ENCODE measurements around the gene JMJD8. TPM values are rescaled to one million over a fixed set of nuclear protein-coding genes. Genes with fewer than 3 reads are reported as not detected.

JMJD8 gene
- total and polyA plus RNA-seq, 9 of the 15 experiments (the other 6 are each of a cell fraction or from before 2014, with no cell fraction given): 1.2 to 50.6 (median 29.3) TPM

DNA sequence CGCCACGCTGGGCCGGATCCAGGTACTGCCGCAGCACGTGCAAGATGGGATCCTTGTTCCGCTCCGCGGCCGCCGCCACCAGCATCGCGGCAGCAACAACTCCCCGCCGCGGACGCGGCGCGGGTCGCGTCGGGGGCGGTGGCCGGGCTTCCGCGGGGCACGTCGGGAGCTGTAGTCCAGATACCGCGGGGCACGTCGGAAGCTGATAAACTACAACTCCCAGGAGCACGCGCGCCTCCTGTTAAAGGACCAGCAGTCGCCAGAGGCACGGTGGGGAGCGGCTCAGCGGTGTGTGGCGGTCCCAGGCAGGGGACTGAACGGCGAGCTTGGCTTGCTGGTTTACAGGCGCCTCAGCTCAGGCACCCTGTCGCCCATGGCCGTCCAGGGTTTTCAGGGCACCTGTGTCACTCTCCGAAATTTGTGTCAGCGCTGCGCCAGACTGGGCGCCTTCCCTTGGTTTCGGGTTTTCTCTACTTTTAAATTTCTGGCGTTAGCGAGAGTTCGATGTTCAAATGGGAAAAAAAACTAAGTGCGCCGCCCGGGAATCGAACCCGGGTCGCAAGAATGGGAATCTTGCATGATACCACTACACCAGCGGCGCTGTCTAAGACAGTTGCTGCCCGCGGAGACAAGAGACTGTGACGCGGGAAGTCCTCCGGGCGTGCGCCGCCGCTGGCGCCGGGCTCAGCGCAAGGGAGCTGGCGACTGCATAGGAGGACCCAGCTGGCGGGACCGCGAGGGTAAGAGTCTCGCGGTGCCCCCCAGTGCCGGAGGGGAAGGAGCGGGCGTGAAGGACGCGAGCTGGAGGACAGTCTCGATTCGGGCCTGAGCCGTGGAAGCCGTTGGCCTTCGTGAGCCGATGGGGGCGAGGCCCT, 47.7 kb downstream of the JMJD8 start, which contains the start of gene METTL26 (continued):
- TF ChIP-seq POLR3A (IDR thresholded peaks at IDR 0.05; ENCODE audit: borderline replicate concordance, extremely low read depth, insufficient read depth, insufficient read length) (peak; percentile 95), CREM (IDR thresholded peaks at IDR 0.05; ENCODE audit: low read depth) (peak; percentile 90), MCM2 (IDR thresholded peaks at IDR 0.05; ENCODE audit: low read depth) (no peak), HDAC6 (IDR thresholded peaks at IDR 0.05; ENCODE audit: low read depth, low read length) (no peak; the same call in 1 of the 2 replicates), MAFF (IDR thresholded peaks at IDR 0.05; ENCODE audit: low read length) (no peak), ELF1 (tag; IDR thresholded peaks at IDR 0.05) (peak; percentile 73; the same call in 1 of the 2 replicates), CREB3L1 (IDR thresholded peaks at IDR 0.05; ENCODE audit: borderline replicate concordance, low read depth) (peak; percentile 94), ARID4B (CRISPR knock-in tag; IDR thresholded peaks at IDR 0.05) (peak; percentile 94), ID3 (CRISPR knock-in tag; IDR thresholded peaks at IDR 0.05) (no peak), ID3 (tag; IDR thresholded peaks at IDR 0.05) (peak; percentile 67), FUS (optimal IDR thresholded peaks at IDR 0.05; ENCODE audit: low read depth, low read length) (peak; percentile 74), MTF1 (CRISPR knock-in tag; IDR thresholded peaks at IDR 0.05; ENCODE audit: borderline replicate concordance) (no peak), SMAD2 (IDR thresholded peaks at IDR 0.05; ENCODE audit: low read depth, low read length) (no peak), KLF6 (CRISPR knock-in tag; IDR thresholded peaks at IDR 0.05; ENCODE audit: borderline replicate concordance) (0 out of 2 replicates have a peak, but pooled peaks have one; percentile 42), NCOA6 (IDR thresholded peaks at IDR 0.05) (peak; percentile 95), ZBTB49 (CRISPR knock-in tag; IDR thresholded peaks at IDR 0.05; ENCODE audit: borderline replicate concordance) (peak; percentile 24; the same call in 1 of the 2 replicates), POLR2AphosphoS5 (IDR thresholded peaks at IDR 0.05; ENCODE audit: control insufficient read depth, insufficient read depth, low read depth, low read length) (peak; percentile 42; the same call in 1 of the 2 replicates), ZFX (CRISPR knock-in tag; IDR thresholded peaks at IDR 0.05) (peak; percentile 55)

Data from K562 (cell line).